Amygdala (tissue), 56 donors: ENCODE results near the gene ADGRG6.
"Not testable (repeated sequence)": the region's sequence is repeated elsewhere in the genome, so short reads cannot be mapped to it uniquely, and the experiment has no call there.

Experiments used
- DNase-seq, 56 donors: peaks; one replicate each; lab custom pipeline; 2025; lab: John Stamatoyannopoulos, UW

The ADGRG6 gene

DNA sequence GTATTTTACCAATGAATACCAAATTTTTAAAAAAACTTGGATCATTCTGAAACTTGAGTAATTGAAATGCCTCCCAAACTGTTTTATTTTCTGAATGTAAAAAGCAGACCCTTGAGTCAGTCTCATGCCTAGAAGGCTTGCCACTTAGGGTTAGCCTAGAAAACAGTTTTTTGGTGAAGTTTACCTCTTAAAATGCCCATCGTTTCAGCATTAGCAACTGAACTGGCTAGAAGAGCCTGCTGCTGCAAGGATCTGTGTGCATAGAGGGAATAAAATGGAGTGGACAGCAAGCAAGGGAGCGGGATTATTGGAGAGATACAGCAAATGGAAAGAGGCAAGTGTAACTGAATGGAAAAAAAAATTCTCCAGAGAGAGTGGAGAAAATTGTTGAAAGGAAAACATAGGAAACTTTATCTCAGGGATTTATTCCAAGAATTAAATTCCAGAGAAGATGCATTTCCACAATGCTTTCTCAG lies 40.1 kb downstream of the ADGRG6 start:
- no peak for DNase-seq

DNA sequence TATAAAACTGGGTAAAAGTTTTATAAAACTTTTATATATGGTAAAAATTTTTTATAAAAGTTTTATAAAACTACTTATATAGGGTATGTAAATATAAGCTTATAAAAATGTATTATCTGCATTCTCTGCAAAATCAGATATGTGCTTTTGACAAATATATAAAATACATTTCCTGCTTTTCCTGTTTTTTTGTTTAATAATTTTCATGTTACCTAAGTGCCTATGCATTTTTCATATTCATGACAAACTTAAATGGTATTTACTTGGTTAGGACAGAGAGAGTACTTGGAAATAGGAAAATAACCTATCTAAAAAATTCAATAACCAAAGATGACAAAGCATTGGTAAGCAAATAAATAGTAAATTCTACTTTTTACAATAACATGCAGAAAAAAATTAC lies 41.2 kb downstream of the ADGRG6 start:
- DNase-seq: no peak

DNA sequence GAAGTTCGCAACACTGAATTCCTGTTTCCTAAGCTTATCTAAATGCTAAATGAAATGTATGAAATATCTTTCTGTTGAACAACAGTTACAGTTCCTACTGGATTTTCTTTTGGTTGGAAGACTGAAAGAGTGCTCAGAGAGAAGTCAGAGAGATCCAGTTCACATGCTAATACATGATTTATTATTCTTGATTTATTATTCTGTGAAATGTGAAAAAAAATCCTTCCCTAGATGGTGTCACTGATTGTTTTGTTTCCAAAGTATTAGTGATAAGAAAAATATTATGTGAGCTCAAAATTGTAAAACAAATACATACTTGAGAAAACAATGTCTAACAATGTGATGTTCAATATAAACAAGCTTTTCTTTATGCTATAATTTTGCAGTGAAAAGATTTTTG lies 42.1 kb downstream of the ADGRG6 start:
- no peak for DNase-seq

DNA sequence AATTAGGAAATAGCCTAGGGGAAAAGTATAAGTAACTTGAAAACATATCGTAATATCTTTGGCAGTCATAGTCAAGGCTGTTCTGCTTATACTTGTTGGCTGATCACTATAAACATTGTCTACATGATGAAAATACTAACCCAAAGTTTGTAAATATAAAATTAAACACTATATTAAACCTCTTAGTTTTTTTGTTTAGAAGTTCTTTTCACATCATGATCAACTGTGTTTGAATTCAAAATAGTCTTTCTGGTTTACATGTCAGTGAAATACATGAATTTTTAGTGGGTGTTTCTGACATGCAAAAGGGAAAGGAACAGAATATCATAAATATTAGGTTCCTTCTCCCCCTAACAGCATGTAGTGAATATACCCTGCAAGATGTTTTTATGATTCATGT lies 43.5 kb downstream of the ADGRG6 start:
- no peak for DNase-seq

DNA sequence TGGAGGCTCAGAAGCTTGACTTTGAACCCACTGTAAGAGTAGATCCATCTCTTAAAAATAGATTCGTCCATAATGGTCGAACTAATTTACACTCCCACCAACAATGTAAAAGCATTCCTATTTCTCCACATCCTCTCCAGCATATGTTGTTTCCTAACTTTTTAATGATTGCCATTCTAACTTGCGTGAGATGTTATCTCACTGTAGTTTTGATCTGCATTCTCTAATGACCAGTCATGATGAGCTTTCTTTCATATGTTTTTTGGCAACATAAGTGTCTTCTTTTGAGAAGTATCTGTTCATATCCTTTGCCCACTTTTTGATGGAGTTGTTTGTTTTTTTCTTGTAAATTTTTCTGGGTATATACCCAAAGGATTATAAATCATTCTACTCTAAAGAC lies 44.4 kb downstream of the ADGRG6 start:
- not testable (repeated sequence) for DNase-seq

DNA sequence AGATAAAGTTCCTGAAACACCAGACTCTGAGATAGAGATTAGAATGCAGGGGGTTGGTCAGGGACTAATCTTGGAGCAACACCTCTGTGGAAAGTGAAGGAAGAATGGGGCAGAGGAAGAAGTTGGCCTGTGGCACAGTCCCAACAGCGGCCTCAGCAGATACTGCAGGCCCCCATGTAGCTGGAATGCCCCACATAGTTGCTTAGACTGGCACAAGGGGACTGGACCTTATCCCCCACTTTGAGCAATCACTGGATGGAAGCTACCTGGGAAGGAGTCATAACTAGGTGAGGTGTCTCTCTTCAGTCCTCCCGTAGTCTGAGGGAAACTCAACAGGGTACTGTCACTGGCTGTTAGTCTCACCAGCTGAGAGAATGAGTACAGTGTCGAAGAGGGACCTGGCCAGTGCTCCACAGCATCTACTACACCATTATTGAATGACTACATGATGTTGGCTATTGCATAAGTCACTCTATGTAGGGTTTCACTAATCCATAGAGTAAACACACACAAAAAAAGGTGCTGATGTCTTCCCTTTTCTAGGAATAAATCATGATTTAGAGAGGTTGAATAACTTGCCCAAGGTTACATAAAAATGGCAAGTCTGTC lies 47.5 kb downstream of the ADGRG6 start:
- DNase-seq: no peak

DNA sequence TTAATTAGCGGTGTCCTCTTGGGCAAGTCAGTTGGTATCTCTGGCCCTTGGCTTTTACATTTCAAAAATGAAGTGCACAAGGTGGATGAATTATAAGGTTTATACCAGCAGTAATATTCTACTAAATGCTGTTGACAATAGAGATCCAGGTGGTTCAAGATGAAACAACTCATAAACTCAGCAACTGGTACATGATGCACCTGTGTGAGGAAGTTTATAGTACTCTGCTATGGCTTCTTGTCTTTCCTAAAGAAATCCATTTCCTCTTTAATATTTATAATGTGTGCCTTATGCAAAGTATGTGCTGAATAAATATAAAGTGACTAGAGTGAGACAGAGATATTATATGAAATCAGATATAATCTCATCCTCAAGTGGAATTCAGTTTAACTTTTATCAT lies 48.5 kb downstream of the ADGRG6 start:
- no peak for DNase-seq

GRCh38 chr6:142353690-142354089 lies 51.9 kb downstream of the ADGRG6 start:
- peak in 1 of 56 donors; percentile 18 for DNase-seq

GRCh38 chr6:142354650-142355049 lies 52.8 kb downstream of the ADGRG6 start:
- no peak for DNase-seq

GRCh38 chr6:142355520-142356174 lies 53.8 kb downstream of the ADGRG6 start:
- DNase-seq: no peak

DNA sequence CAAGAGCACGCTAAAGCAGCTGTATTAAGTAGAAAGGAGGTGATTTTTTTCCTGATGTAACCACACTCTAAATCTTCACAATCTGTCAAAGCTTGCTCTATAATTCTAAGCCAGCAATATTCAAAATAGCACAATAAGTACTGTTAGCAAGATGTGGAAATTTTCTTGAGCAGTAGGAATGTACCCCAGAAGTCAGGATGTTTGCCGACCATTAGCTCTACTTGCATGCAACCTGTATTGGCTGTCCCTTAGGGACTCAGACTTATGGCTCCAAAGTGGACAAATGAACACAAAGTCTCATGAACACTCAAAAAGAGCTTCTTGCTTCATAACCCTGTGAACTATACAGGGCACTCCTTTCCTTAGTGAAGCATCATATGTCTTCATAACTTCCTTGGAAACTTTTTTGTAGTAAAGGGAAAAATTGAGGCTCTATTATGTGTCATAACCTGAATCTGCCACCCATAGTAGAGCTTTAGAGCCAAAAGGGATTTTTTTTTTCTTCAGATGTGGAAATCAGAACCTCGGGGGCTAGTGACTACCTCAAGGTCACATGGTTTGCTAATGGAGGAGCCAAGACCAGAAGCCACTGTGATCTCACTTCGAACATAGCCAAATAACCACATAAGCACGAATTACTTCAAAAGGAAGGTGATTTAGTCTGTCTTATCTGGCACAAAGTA lies 54.5 kb downstream of the ADGRG6 start:
- no peak for DNase-seq

DNA sequence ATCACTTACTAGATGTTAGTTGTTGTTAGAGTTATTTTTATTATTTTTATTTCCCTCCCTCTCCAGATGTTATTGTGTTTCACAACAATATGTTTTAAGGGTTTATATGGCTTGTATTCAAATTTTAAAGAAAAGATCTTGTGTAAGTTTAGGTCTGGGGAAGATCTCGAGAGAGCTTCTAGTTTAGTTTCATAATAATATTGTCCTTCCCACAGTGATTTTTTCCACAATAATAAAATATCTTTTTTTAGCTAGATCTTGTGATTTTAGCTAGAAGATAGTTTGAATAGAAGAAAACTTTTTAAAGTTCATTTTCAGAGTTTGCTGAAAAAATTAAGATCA lies 55.0 kb downstream of the ADGRG6 start:
- no peak for DNase-seq

- no peak for DNase-seq
These were observed 56.1 kb downstream of the ADGRG6 start for GRCh38 chr6:142357879-142358278.

- DNase-seq: no peak
These were observed 57.6 kb downstream of the ADGRG6 start for GRCh38 chr6:142359271-142359960.

GRCh38 chr6:142361345-142361744 lies 59.5 kb downstream of the ADGRG6 start:
- DNase-seq: no peak

DNA sequence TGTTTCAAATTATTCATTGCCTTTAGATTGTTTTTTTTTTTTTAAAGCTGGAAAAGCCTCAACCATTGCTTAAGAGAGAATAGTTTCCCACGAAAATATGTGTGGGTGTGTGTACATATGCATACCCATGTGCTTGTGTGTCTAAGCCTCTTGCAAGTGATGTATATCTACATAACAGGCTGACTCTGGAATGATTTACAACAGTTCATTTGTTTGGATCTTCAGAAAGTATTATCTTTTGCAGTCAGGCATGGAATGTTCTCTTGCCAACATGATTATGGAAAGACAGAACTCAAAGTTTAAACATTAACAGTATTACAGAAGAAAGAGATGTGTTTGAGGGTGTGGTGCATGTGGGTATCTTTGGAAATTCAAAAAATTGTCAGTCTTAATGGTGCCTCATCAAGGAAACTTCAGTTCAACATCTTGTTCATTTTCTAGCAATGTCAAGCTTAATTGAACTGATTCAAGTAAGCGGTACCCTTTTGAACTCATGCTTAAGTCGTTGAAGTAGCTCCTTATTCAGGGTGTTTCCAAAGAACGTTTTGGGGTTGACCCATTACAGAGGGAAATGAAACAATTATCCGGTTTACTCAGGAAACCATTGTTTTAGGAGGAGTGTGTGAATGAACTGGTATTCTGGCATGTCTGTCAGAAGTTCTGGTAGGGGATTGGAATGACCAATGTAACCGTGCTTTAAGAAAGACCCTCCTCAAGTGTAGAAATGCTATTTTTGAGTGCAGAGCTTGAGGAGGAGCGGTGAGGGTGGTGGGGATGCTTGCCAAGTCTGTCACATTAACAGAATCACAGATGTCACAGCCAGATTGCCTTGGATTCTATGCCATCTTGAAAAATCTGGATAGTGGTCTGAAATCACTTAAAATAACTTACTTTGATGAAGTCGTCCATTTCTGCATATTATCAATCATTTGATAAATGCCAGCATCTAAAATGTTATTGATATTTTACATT lies 60.3 kb downstream of the ADGRG6 start:
- DNase-seq: no peak

GRCh38 chr6:142367061-142367460 lies 65.3 kb downstream of the ADGRG6 start:
- DNase-seq: no peak

DNA sequence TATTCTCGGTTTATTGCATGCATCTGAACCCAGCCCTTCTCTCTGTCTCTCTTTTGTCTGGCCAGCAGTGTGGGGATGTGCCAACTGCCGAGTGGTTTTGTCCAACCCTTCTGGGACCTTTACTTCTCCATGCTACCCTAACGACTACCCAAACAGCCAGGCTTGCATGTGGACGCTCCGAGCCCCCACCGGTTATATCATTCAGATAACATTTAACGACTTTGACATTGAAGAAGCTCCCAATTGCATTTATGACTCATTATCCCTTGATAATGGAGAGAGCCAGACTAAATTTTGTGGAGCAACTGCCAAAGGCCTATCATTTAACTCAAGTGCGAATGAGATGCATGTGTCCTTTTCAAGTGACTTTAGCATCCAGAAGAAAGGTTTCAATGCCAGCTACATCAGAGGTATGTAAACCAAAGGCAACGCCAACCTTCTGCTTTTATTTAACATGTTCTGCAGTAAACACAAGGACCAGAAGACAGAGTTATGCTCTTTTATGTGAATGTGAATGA lies 65.8 kb downstream of the ADGRG6 start:
- DNase-seq: no peak

- no peak for DNase-seq
These were observed 67.5 kb downstream of the ADGRG6 start for GRCh38 chr6:142369266-142369665.

- no peak for DNase-seq
These were observed 70.5 kb downstream of the ADGRG6 start for GRCh38 chr6:142372348-142372747.
